Gastrocnemius medialis (tissue), 4 donors: ENCODE data around the gene BLACAT1.

Source experiments
- POLR2A ChIP-seq, 2 donors: fragments of 450-650 bp; IDR thresholded peaks; one replicate each; pipeline ENCODE4 v1.6.1; 2017; ENCODE audit warnings: antibody characterized with exemption in 2 of 2, mild to moderate bottlenecking in 2 of 2, moderate library complexity in 2 of 2
- TF ChIP-seq, protein P1 (sequence below), 5 experiments: fragments of 450-650 bp in 3 of 5; fragments of 200-600 bp in 2 of 5; sonication (generic) in 2 of 5; IDR thresholded peaks in 4 of 5; conservative IDR thresholded peaks in 1 of 5; 1 replicate in 4 of 5; 2 replicates in 1 of 5; pipeline ENCODE4 v1.5.1; 2016 to 2019; ENCODE audit warnings: antibody characterized with exemption in 5 of 5, mild to moderate bottlenecking in 3 of 5, moderate library complexity in 3 of 5

DNA sequence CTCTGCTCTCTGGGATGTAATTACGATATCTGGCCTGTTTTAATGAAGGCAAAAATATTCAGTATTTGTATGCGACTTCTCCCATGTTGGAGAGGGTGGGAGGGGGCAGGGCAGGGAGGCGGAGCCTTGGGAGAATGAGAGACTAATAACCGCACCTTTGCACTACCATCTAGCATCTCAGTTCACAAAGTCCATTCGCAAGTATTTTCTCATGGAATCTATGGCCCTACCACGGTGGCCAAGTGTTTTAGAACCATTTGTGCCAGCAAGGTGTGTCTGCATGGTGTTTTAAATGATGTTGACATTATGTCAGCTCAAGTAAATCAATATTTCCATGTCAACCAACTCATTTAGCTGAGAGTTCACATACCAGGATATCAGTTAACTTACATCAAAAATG lies 14.3 kb upstream of the BLACAT1 start:
- TF ChIP-seq, protein P1, sequence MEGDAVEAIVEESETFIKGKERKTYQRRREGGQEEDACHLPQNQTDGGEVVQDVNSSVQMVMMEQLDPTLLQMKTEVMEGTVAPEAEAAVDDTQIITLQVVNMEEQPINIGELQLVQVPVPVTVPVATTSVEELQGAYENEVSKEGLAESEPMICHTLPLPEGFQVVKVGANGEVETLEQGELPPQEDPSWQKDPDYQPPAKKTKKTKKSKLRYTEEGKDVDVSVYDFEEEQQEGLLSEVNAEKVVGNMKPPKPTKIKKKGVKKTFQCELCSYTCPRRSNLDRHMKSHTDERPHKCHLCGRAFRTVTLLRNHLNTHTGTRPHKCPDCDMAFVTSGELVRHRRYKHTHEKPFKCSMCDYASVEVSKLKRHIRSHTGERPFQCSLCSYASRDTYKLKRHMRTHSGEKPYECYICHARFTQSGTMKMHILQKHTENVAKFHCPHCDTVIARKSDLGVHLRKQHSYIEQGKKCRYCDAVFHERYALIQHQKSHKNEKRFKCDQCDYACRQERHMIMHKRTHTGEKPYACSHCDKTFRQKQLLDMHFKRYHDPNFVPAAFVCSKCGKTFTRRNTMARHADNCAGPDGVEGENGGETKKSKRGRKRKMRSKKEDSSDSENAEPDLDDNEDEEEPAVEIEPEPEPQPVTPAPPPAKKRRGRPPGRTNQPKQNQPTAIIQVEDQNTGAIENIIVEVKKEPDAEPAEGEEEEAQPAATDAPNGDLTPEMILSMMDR (IDR thresholded peaks at IDR 0.05 in 4 of 5, conservative IDR thresholded peaks at IDR 0.05 in 1 of 5): no peak
- TF ChIP-seq POLR2A (IDR thresholded peaks at IDR 0.05): no peak
